Neutrophil (primary cell): ENCODE data around the gene FBN3.

ENCODE experiments used
- H3K27ac ChIP-seq: fragments of 200-600 bp; sonication (generic); 2 replicates; pipeline ENCODE4 v1.5.1; 2016; ENCODE audit warnings: mild to moderate bottlenecking, moderate library complexity
- H3K27me3 ChIP-seq: fragments of 200-600 bp; sonication (generic); 2 replicates; pipeline ENCODE4 v1.6.0; 2016; ENCODE audit warnings: mild to moderate bottlenecking
- H3K36me3 ChIP-seq: fragments of 200-600 bp; sonication (generic); 2 replicates; pipeline ENCODE4 v1.5.1; 2017
- H3K4me1 ChIP-seq, 2 experiments: fragments of 200-600 bp in 1 of 2; sonication (generic) in 1 of 2; 1 replicate in 1 of 2; 2 replicates in 1 of 2; pipeline versions ENCODE4 v1.5.1 to v1.6.1; 2013 to 2016; ENCODE audit warnings: low read depth in 1 of 2, low read length in 1 of 2, mild to moderate bottlenecking in 1 of 2, moderate library complexity in 1 of 2; ENCODE audit not compliant: control insufficient read depth in 1 of 2, insufficient read depth in 1 of 2
- H3K4me3 ChIP-seq, 2 experiments: fragments of 200-600 bp in 1 of 2; sonication (generic) in 1 of 2; 1 replicate in 1 of 2; 2 replicates in 1 of 2; pipeline ENCODE4 v1.5.1; 2013 to 2016; ENCODE audit warnings: low read depth in 1 of 2, low read length in 1 of 2, mild to moderate bottlenecking in 1 of 2, moderate library complexity in 1 of 2
- H3K9me3 ChIP-seq: fragments of 200-600 bp; sonication (generic); 2 replicates; pipeline ENCODE4 v1.5.1; 2016
- TF ChIP-seq, protein P1 (sequence below): fragments of 200-600 bp; sonication (generic); IDR thresholded peaks from 2 replicates; pipeline ENCODE4 v1.5.1; 2016; ENCODE audit warnings: antibody characterized with exemption

The FBN3 gene

GRCh38 chr19:8096071-8096470 lies 53.3 kb downstream of the FBN3 start:
- H3K4me3 ChIP-seq = no peak overlapping the region
- H3K9me3 ChIP-seq = peaks cover 14% of the 10 kb centered on the region
- TF ChIP-seq, protein P1, sequence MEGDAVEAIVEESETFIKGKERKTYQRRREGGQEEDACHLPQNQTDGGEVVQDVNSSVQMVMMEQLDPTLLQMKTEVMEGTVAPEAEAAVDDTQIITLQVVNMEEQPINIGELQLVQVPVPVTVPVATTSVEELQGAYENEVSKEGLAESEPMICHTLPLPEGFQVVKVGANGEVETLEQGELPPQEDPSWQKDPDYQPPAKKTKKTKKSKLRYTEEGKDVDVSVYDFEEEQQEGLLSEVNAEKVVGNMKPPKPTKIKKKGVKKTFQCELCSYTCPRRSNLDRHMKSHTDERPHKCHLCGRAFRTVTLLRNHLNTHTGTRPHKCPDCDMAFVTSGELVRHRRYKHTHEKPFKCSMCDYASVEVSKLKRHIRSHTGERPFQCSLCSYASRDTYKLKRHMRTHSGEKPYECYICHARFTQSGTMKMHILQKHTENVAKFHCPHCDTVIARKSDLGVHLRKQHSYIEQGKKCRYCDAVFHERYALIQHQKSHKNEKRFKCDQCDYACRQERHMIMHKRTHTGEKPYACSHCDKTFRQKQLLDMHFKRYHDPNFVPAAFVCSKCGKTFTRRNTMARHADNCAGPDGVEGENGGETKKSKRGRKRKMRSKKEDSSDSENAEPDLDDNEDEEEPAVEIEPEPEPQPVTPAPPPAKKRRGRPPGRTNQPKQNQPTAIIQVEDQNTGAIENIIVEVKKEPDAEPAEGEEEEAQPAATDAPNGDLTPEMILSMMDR = no peak

GRCh38 chr19:8095354-8095886 lies 54.0 kb downstream of the FBN3 start:
- Histone ChIP-seq H3K4me1 (no peaks in the 10 kb centered on the region), H3K4me3 (no peak overlapping the region), H3K27me3 (no peaks in the 10 kb centered on the region), H3K36me3 (no peaks in the 10 kb centered on the region), H3K27ac (no peak overlapping the region), H3K9me3 (peaks cover 14% of the 10 kb centered on the region)
- TF ChIP-seq, protein P1 = no peak

More at GRCh38 chr19:8096071-8096470, 53.3 kb downstream of the FBN3 start:
- no peaks in the 10 kb centered on the region for H3K4me1 ChIP-seq
- no peaks in the 10 kb centered on the region for H3K27me3 ChIP-seq
- no peaks in the 10 kb centered on the region for H3K36me3 ChIP-seq
- no peak overlapping the region for H3K27ac ChIP-seq

DNA sequence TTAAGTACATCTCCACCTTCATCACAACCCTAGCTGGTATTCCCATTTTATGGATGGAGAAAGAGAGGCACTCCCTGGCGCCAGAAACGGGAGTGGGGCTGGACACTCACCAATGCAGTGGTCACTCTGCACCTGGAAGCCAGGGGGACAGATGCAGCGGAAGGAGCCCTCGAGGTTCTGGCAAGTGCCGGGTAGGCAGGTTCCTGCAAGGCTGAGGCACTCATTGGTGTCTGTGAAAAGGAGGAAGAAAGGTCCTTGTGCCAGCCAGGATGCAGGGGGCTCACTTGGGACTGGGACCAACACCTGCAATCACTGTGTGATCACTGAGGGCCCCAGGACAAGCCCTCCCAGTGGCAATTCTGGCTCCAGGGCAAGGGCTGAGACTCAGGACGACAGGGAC lies 55.1 kb downstream of the FBN3 start:
- TF ChIP-seq, protein P1 = no peak
- no peaks in the 10 kb centered on the region for H3K36me3 ChIP-seq
- H3K4me3 ChIP-seq = no peak overlapping the region
- H3K27me3 ChIP-seq = no peaks in the 10 kb centered on the region
- H3K27ac ChIP-seq = no peak overlapping the region
- peaks cover 14% of the 10 kb centered on the region for H3K9me3 ChIP-seq
- no peaks in the 10 kb centered on the region for H3K4me1 ChIP-seq

GRCh38 chr19:8093740-8094139 lies 55.7 kb downstream of the FBN3 start:
- Histone ChIP-seq H3K4me3 (no peak overlapping the region), H3K9me3 (peaks cover 14% of the 10 kb centered on the region)

DNA sequence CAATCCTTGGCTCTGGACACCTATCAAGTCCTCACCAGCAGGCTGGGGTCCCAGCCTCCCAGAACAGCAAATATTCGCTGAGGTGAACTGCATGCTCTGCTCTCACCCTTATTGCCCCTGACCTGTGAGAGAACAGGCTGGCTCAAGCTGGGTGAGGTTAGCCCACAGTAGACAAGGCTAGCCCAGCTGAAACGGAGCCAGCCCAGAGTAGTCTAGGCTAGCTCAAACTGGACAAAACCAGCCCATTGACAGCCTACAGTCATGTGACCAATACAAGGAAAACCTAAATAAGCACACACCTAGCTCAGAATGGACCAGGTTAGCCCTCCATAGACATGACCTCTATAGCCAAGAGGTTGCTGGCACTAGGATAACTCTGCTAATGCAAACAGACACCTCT lies 58.4 kb downstream of the FBN3 start:
- Histone ChIP-seq H3K27me3 (no peaks in the 10 kb centered on the region), H3K4me1 (no peaks in the 10 kb centered on the region), H3K9me3 (peaks cover 11% of the 10 kb centered on the region), H3K4me3 (no peak overlapping the region), H3K27ac (no peak overlapping the region), H3K36me3 (no peaks in the 10 kb centered on the region)
- TF ChIP-seq, protein P1 = no peak

More at GRCh38 chr19:8093740-8094139, 55.7 kb downstream of the FBN3 start:
- TF ChIP-seq, protein P1 = no peak
- no peak overlapping the region for H3K27ac ChIP-seq
- H3K4me1 ChIP-seq = no peaks in the 10 kb centered on the region
- no peaks in the 10 kb centered on the region for H3K27me3 ChIP-seq
- no peaks in the 10 kb centered on the region for H3K36me3 ChIP-seq
